GM23248 (cell line): ENCODE data around the gene TPCN1. TPM values are rescaled to one million over a fixed set of nuclear protein-coding genes. Genes with fewer than 3 reads are reported as not detected.

Experiments used
- DNase-seq: peaks from one replicate; pipeline ENCODE4 v3.0.0-alpha.2; 2015
- H2AFZ ChIP-seq: fragments of 200-600 bp; sonication (generic); 2 replicates; pipeline ENCODE4 v1.6.1; 2016; ENCODE audit warnings: antibody characterized with exemption
- H3F3A ChIP-seq: fragments of 200-600 bp; sonication (generic); 2 replicates; pipeline ENCODE4 v1.6.1; 2016; ENCODE audit warnings: mild to moderate bottlenecking, antibody characterized with exemption, mixed run types; ENCODE audit not compliant: insufficient read depth
- H3K27ac ChIP-seq: fragments of 200-600 bp; sonication (generic); 2 replicates; pipeline ENCODE4 v1.5.1; 2016; ENCODE audit warnings: mild to moderate bottlenecking
- H3K27me3 ChIP-seq: fragments of 200-600 bp; sonication (generic); replicated peaks from 2 replicates; pipeline ENCODE4 v1.6.1; 2016; ENCODE audit warnings: mild to moderate bottlenecking; ENCODE audit not compliant: insufficient read depth
- H3K36me3 ChIP-seq: fragments of 200-600 bp; sonication (generic); 2 replicates; pipeline ENCODE4 v1.6.1; 2016; ENCODE audit warnings: low read depth, mild to moderate bottlenecking
- H3K4me1 ChIP-seq: fragments of 200-600 bp; sonication (generic); 2 replicates; pipeline ENCODE4 v1.6.1; 2016; ENCODE audit warnings: mild to moderate bottlenecking; ENCODE audit not compliant: insufficient read depth
- H3K4me2 ChIP-seq: fragments of 200-600 bp; sonication (generic); one replicate; pipeline ENCODE4 v1.6.1; 2016; ENCODE audit warnings: mild to moderate bottlenecking; ENCODE audit not compliant: unreplicated experiment
- H3K4me3 ChIP-seq: fragments of 200-600 bp; sonication (generic); 2 replicates; pipeline ENCODE4 v1.5.1; 2016; ENCODE audit warnings: mild to moderate bottlenecking
- H3K79me2 ChIP-seq: fragments of 200-600 bp; sonication (generic); 2 replicates; pipeline ENCODE4 v1.6.1; 2016; ENCODE audit warnings: mild to moderate bottlenecking; ENCODE audit not compliant: insufficient read depth
- H3K9ac ChIP-seq: fragments of 200-600 bp; sonication (generic); 2 replicates; pipeline ENCODE4 v1.6.1; 2016; ENCODE audit warnings: mild to moderate bottlenecking
- H3K9me2 ChIP-seq: fragments of 200-600 bp; sonication (generic); 2 replicates; pipeline ENCODE4 v1.6.1; 2016; ENCODE audit warnings: mixed run types, mild to moderate bottlenecking, moderate library complexity; ENCODE audit not compliant: insufficient read depth
- H3K9me3 ChIP-seq: fragments of 200-600 bp; sonication (generic); one replicate; pipeline ENCODE4 v1.6.1; 2017; ENCODE audit warnings: low read depth
- H4K20me1 ChIP-seq: fragments of 200-600 bp; sonication (generic); 2 replicates; pipeline ENCODE4 v1.6.0; 2016; ENCODE audit not compliant: insufficient read depth
- EZH2 ChIP-seq: fragments of 200-600 bp; sonication (generic); IDR thresholded peaks from 2 replicates; pipeline ENCODE4 v1.6.1; 2018; ENCODE audit warnings: antibody characterized with exemption, mild to moderate bottlenecking; ENCODE audit not compliant: insufficient read depth, poor library complexity, severe bottlenecking
- EZH2phosphoT487 ChIP-seq: fragments of 200-600 bp; sonication (generic); IDR thresholded peaks from 2 replicates; pipeline ENCODE4 v1.6.1; 2018; ENCODE audit warnings: antibody characterized with exemption, moderate library complexity, mild to moderate bottlenecking, low read depth; ENCODE audit not compliant: insufficient read depth
- whole genome bisulfite sequencing, 2 experiments: methylation state at CpG; one replicate each; pipeline ENCODE4 v1.1.6; 2015 to 2017; ENCODE audit warnings: low lambda C conversion rate in 2 of 2, low coverage in 1 of 2; ENCODE audit errors: missing lambda C conversion rate in 2 of 2; 5-methylcytosine and 5-hydroxymethylcytosine counted together
- in situ Hi-C: fragments of 300-500 bp; cut with MboI; formaldehyde crosslinking; loops from 2 replicates; pipeline ENCODE4 v1.15.0; 2020
- polyA plus RNA-seq: library from polyadenylated mRNA; unstranded; fragments of >200 nt; fragmentation: Nextera tagmentation; extraction: Ambion mirVana; gene quantifications from 2 replicates; pipeline ENCODE4 v1.2.1, GENCODE V29; 2016
- total RNA-seq: library from RNA; depleted of rRNA; stranded (reverse); fragments of >200 nt; shearing (Covaris generic); gene quantifications from 2 replicates; pipeline ENCODE4 v1.2.3, GENCODE V29; 2014

Gene TPCN1
- total and polyA plus RNA-seq, 2 experiments from 2014 or later = 9.0 to 15.9 TPM

GRCh38 chr12:113273053-113273725, 51.9 kb downstream of the TPCN1 start:
- WGBS, 2 experiments = 86 to 88% methylated on average over 13 of the region's 13 CpGs
- Histone ChIP-seq H3K9ac (no peak overlapping the region), H2AFZ (no peak overlapping the region), H3K79me2 (no peaks in the 10 kb centered on the region), H3K4me1 (peaks cover 16% of the 10 kb centered on the region), H3K4me2 (no peak overlapping the region), H4K20me1 (no peaks in the 10 kb centered on the region), H3F3A (peaks cover 14% of the 10 kb centered on the region; the same call in 1 of the 2 replicates), H3K9me3 (no peaks in the 10 kb centered on the region), H3K9me2 (no peaks in the 10 kb centered on the region), H3K36me3 (no peaks in the 10 kb centered on the region), H3K27me3 (no peaks in the 10 kb centered on the region), H3K27ac (no peak overlapping the region), H3K4me3 (no peak overlapping the region)
- no peak for TF ChIP-seq EZH2phosphoT487
- in situ Hi-C loops = no loop called here
- peak; percentile 29 for DNase-seq

- peaks cover 14% of the 10 kb centered on the region; the same call in 1 of the 2 replicates for H3F3A ChIP-seq
- H2AFZ ChIP-seq = no peak overlapping the region
- no peak for DNase-seq
- no peaks in the 10 kb centered on the region for H3K79me2 ChIP-seq
- H3K9me2 ChIP-seq = no peaks in the 10 kb centered on the region
- peaks cover 16% of the 10 kb centered on the region for H3K4me1 ChIP-seq
- no peak overlapping the region for H3K4me2 ChIP-seq
- no peak overlapping the region for H3K9ac ChIP-seq
- H4K20me1 ChIP-seq = no peaks in the 10 kb centered on the region
- TF ChIP-seq EZH2phosphoT487 (no peak), EZH2 (no peak)
- no peaks in the 10 kb centered on the region for H3K9me3 ChIP-seq
- H3K4me3 ChIP-seq = no peak overlapping the region
- H3K27me3 ChIP-seq = no peaks in the 10 kb centered on the region
- WGBS, 2 experiments = 88 to 96% methylated on average over 8 of the region's 8 CpGs
- in situ Hi-C loops = no loop called here
- no peak overlapping the region for H3K27ac ChIP-seq
- no peaks in the 10 kb centered on the region for H3K36me3 ChIP-seq
Observed at GRCh38 chr12:113274848-113275247, 53.6 kb downstream of the TPCN1 start.

GRCh38 chr12:113276306-113276705, 55.0 kb downstream of the TPCN1 start:
- Histone ChIP-seq H3F3A (peaks cover 12% of the 10 kb centered on the region; the same call in 1 of the 2 replicates), H3K9me3 (no peaks in the 10 kb centered on the region), H3K36me3 (no peaks in the 10 kb centered on the region), H3K4me3 (no peak overlapping the region), H3K9ac (no peak overlapping the region), H3K27ac (no peak overlapping the region), H2AFZ (no peak overlapping the region), H3K4me1 (peaks cover 13% of the 10 kb centered on the region), H3K79me2 (no peaks in the 10 kb centered on the region), H3K27me3 (no peaks in the 10 kb centered on the region), H4K20me1 (no peaks in the 10 kb centered on the region), H3K4me2 (no peak overlapping the region), H3K9me2 (no peaks in the 10 kb centered on the region)
- in situ Hi-C loops = no loop called here
- no peak for DNase-seq
- WGBS, 2 experiments = 86 to 93% methylated on average over 8 of the region's 8 CpGs
- TF ChIP-seq EZH2phosphoT487 (no peak), EZH2 (no peak)

- in situ Hi-C loops = no loop called here
- Histone ChIP-seq H3K9ac (no peak overlapping the region), H3K79me2 (no peaks in the 10 kb centered on the region), H3K4me3 (no peak overlapping the region), H3F3A (0 out of 2 replicates have a peak, but pooled peaks cover 7% of the 10 kb centered on the region), H3K4me2 (no peak overlapping the region), H4K20me1 (no peaks in the 10 kb centered on the region), H3K36me3 (no peaks in the 10 kb centered on the region), H3K9me2 (no peaks in the 10 kb centered on the region), H3K27ac (no peak overlapping the region), H3K27me3 (no peaks in the 10 kb centered on the region), H3K4me1 (peaks cover 7% of the 10 kb centered on the region; the same call in 1 of the 2 replicates), H3K9me3 (no peaks in the 10 kb centered on the region), H2AFZ (no peak overlapping the region)
- DNase-seq = no peak
- 92 to 95% methylated on average over 10 of the region's 10 CpGs for WGBS, 2 experiments
- TF ChIP-seq EZH2 (no peak), EZH2phosphoT487 (no peak)
Observed at GRCh38 chr12:113276946-113277500, 55.8 kb downstream of the TPCN1 start.
